Panc1 (cell line): ENCODE results near the gene DIAPH1. TPM values are rescaled to one million over a fixed set of nuclear protein-coding genes. Genes with fewer than 3 reads are reported as not detected.

Experiments used
- ATAC-seq: fragments of 200-7000 bp; cut with Tn5 transposase; 2 replicates; pipeline ENCODE4 v1.9.1; 2020; ENCODE audit warnings: mild to moderate bottlenecking, moderate library complexity
- BruUV-seq: library from RNA; stranded (reverse); fragments of 400-500 nt; replicated peaks from 2 replicates; lab custom pipeline; 2021; lab: Mats Ljungman, UMichigan
- CTCF ChIA-PET: fragments of 300-600 bp; sonication (Branson Sonifier 250); formaldehyde crosslinking; loops from one replicate; lab custom pipeline; 2022; ENCODE audit warnings: antibody characterized with exemption; lab: Charles Lee
- POLR2A ChIA-PET: fragments of 300-600 bp; sonication (Branson Sonifier 250); formaldehyde crosslinking; loops from one replicate; lab custom pipeline; 2022; ENCODE audit warnings: antibody characterized with exemption; lab: Charles Lee
- DNase-seq: peaks from one replicate; pipeline ENCODE4 v3.0.0-alpha.2; 2010; ENCODE audit warnings: low read depth, low spot score
- H3K27ac ChIP-seq: 2 replicates; pipeline ENCODE4 v1.5.1; 2011; ENCODE audit warnings: mild to moderate bottlenecking, low read length, inconsistent platforms
- H3K27me3 ChIP-seq: fragments of 200-500 bp; sonication (Bioruptor generic); 2 replicates; pipeline ENCODE4 v1.6.0; 2014; ENCODE audit warnings: low read length, inconsistent platforms; ENCODE audit not compliant: control insufficient read depth, insufficient read depth
- H3K36me3 ChIP-seq: fragments of 200-500 bp; sonication (Bioruptor generic); 2 replicates; pipeline ENCODE4 v1.5.1; 2014; ENCODE audit warnings: inconsistent platforms, mild to moderate bottlenecking, low read length, moderate library complexity; ENCODE audit not compliant: control insufficient read depth, insufficient read depth
- H3K4me1 ChIP-seq: 2 replicates; pipeline ENCODE4 v1.5.1; 2011; ENCODE audit warnings: inconsistent platforms, mild to moderate bottlenecking, low read length, moderate library complexity; ENCODE audit not compliant: control insufficient read depth, insufficient read depth
- H3K4me3 ChIP-seq, 2 experiments: 2 replicates each; pipeline ENCODE4 v1.5.1; 2011 to 2012; ENCODE audit warnings: low read depth in 2 of 2, low read length in 2 of 2, mild to moderate bottlenecking in 2 of 2, inconsistent platforms in 1 of 2, moderate library complexity in 1 of 2
- H3K9me3 ChIP-seq: fragments of 200-500 bp; sonication (Bioruptor generic); 2 replicates; pipeline ENCODE4 v1.5.1; 2014; ENCODE audit warnings: low read depth, mild to moderate bottlenecking, inconsistent platforms, low read length, moderate library complexity; ENCODE audit not compliant: control insufficient read depth, insufficient read depth
- POLR2AphosphoS5 ChIP-seq: IDR thresholded peaks from 2 replicates; pipeline ENCODE4 v1.6.1; 2012; ENCODE audit warnings: mild to moderate bottlenecking, low read depth, low read length, moderate library complexity
- SIN3A ChIP-seq: IDR thresholded peaks from 2 replicates; pipeline ENCODE4 v1.6.1; 2012; ENCODE audit warnings: low read depth, mild to moderate bottlenecking, low read length, moderate library complexity, borderline replicate concordance; ENCODE audit not compliant: insufficient read depth
- TCF7L2 ChIP-seq: IDR thresholded peaks from 2 replicates; pipeline ENCODE4 v1.6.1; 2011; ENCODE audit warnings: mild to moderate bottlenecking, low read depth, low read length, inconsistent platforms
- in situ Hi-C: cut with HindIII; loops from 2 replicates; pipeline ENCODE4 v1.10.0; 2016; ENCODE audit warnings: low sequenced_read_pairs, low pct_unique_long_range_greater_than_20kb
- intact Hi-C: fragments of 100-400 bp; cut with micrococcal nuclease; formaldehyde crosslinking; loops from one replicate; pipeline ENCODE4 v1.10.0; 2022; ENCODE audit not compliant: unreplicated experiment
- total RNA-seq: library from RNA; stranded (reverse); gene quantifications from one replicate; pipeline ENCODE4 v1.2.1, GENCODE V29; 2021; ENCODE audit not compliant: unreplicated experiment
- TF ChIP-seq, protein P1 (sequence below): fragments of 450-650 bp; IDR thresholded peaks from 2 replicates; pipeline ENCODE4 v1.5.1; 2017; ENCODE audit warnings: mild to moderate bottlenecking
- TF ChIP-seq, protein P2 (sequence below), 2 experiments: IDR thresholded peaks; 2 replicates each; pipeline ENCODE4 v1.6.1; 2011 to 2012; ENCODE audit warnings: low read depth in 2 of 2, control low read depth in 1 of 2, low read length in 1 of 2, mild to moderate bottlenecking in 1 of 2, moderate library complexity in 1 of 2; ENCODE audit not compliant: insufficient read depth in 1 of 2

The DIAPH1 gene
- total RNA-seq, 1 experiment from 2014 or later = 155 TPM

GRCh38 chr5:141623186-141623585, 4.4 kb upstream of the DIAPH1 start:
- in situ Hi-C loops (no loop called here), intact Hi-C loops (no loop called here)
- Histone ChIP-seq H3K9me3 (no peaks in the 10 kb centered on the region), H3K4me3 (no peak overlapping the region), H3K36me3 (peaks cover 13% of the 10 kb centered on the region), H3K27ac (no peak overlapping the region), H3K4me1 (peaks cover 4% of the 10 kb centered on the region), H3K27me3 (no peaks in the 10 kb centered on the region)
- TF ChIP-seq SIN3A (no peak), TCF7L2 (no peak), POLR2AphosphoS5 (no peak)
- TF ChIP-seq, protein P1, sequence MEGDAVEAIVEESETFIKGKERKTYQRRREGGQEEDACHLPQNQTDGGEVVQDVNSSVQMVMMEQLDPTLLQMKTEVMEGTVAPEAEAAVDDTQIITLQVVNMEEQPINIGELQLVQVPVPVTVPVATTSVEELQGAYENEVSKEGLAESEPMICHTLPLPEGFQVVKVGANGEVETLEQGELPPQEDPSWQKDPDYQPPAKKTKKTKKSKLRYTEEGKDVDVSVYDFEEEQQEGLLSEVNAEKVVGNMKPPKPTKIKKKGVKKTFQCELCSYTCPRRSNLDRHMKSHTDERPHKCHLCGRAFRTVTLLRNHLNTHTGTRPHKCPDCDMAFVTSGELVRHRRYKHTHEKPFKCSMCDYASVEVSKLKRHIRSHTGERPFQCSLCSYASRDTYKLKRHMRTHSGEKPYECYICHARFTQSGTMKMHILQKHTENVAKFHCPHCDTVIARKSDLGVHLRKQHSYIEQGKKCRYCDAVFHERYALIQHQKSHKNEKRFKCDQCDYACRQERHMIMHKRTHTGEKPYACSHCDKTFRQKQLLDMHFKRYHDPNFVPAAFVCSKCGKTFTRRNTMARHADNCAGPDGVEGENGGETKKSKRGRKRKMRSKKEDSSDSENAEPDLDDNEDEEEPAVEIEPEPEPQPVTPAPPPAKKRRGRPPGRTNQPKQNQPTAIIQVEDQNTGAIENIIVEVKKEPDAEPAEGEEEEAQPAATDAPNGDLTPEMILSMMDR = no peak
- TF ChIP-seq, protein P2, sequence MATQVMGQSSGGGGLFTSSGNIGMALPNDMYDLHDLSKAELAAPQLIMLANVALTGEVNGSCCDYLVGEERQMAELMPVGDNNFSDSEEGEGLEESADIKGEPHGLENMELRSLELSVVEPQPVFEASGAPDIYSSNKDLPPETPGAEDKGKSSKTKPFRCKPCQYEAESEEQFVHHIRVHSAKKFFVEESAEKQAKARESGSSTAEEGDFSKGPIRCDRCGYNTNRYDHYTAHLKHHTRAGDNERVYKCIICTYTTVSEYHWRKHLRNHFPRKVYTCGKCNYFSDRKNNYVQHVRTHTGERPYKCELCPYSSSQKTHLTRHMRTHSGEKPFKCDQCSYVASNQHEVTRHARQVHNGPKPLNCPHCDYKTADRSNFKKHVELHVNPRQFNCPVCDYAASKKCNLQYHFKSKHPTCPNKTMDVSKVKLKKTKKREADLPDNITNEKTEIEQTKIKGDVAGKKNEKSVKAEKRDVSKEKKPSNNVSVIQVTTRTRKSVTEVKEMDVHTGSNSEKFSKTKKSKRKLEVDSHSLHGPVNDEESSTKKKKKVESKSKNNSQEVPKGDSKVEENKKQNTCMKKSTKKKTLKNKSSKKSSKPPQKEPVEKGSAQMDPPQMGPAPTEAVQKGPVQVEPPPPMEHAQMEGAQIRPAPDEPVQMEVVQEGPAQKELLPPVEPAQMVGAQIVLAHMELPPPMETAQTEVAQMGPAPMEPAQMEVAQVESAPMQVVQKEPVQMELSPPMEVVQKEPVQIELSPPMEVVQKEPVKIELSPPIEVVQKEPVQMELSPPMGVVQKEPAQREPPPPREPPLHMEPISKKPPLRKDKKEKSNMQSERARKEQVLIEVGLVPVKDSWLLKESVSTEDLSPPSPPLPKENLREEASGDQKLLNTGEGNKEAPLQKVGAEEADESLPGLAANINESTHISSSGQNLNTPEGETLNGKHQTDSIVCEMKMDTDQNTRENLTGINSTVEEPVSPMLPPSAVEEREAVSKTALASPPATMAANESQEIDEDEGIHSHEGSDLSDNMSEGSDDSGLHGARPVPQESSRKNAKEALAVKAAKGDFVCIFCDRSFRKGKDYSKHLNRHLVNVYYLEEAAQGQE (IDR thresholded peaks at IDR 0.05; ENCODE audit: insufficient read depth in 1 of 2, low read depth in 2 of 2, low read length in 1 of 2) = no peak
- BruUV-seq = no TSS peak
- ATAC-seq (no peak), DNase-seq (no peak)
- ChIA-PET POLR2A (no interaction called here), CTCF (interaction anchor here (0.6 kb wide), 1 partner anchor 11 kb away, joined by 3 read pairs; no protein-coding TSS in a partner anchor)

DNA sequence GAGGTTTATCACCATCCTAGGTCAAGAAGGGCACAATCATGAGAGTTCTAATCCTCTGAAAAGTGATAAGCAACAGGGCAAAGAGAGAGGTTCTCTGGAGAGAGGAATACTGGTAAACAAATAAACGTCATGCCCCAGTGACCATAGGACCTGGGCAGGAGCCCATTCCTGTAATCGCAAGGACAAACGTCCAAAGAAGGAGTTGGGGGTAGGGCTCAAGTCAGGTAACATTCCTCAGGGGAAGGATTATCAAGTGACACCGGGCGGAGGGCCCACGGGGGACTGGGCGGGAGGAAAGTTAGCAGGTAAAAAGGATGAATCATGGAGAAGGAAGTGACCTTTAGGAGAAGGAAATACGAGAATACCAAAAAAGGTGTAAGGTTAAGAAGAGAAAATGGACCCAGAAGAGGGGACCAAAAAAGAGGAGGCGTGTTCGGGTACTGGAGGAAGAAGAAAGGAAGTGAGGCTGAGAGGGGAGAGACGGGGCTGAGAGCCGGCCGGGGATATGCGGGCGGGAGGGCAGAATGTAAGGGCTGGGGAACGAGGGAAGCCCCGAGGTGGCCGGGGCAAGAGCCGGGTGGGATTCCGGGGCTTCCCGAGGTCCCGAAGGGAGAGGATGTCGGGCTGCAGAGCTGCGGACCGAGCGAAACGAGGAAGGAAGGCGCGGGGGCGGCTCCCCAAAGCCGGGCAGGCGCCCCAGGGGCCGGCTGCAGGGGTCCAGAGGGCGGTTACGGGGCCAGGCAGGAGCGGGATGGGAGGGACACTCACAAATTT, 583 bp downstream of the DIAPH1 start:
- TF ChIP-seq TCF7L2 = no peak
- TF ChIP-seq SIN3A = no peak; the same call in 1 of the 2 replicates
- TF ChIP-seq, protein P1 = no peak
- TF ChIP-seq, protein P2 (IDR thresholded peaks at IDR 0.05; ENCODE audit: insufficient read depth in 1 of 2, low read depth in 2 of 2, low read length in 1 of 2) = no peak
- no peak for TF ChIP-seq POLR2AphosphoS5
- no TSS peak for BruUV-seq
- Histone ChIP-seq H3K4me3 (peak overlapping the region; percentile 76 to 90), H3K4me1 (peaks cover 32% of the 10 kb centered on the region), H3K9me3 (no peaks in the 10 kb centered on the region), H3K36me3 (peaks cover 2% of the 10 kb centered on the region; the same call in 1 of the 2 replicates), H3K27ac (peak overlapping the region; percentile 83), H3K27me3 (no peaks in the 10 kb centered on the region)
- ATAC-seq (peak; percentile 63), DNase-seq (no peak)
- POLR2A ChIA-PET = interaction anchor here (0.6 kb wide), 2 partner anchors 26 to 1159 kb away, joined by 3 to 6 read pairs; no protein-coding TSS in a partner anchor
- CTCF ChIA-PET = interaction anchor here (0.6 to 3.9 kb wide), 9 partner anchors 8 to 395 kb away, joined by 3 to 79 read pairs (median 4); partner anchors contain the start of genes HDAC3, PCDHB14 and RELL2
- in situ Hi-C loops = no loop called here
- intact Hi-C loops = no loop called here
